GM18868 (cell line): ENCODE measurements around the gene RNF112.
"Not testable (repeated sequence)": the region's sequence is repeated elsewhere in the genome, so short reads cannot be mapped to it uniquely, and the experiment has no call there.

ENCODE experiments used
- ATAC-seq: cut with Tn5 transposase; IDR thresholded peaks from one replicate; pipeline ENCODE4 v1.9.1; 2021; ENCODE audit warnings: mild to moderate bottlenecking, moderate library complexity; ENCODE audit not compliant: unreplicated experiment

RNF112 gene

GRCh38 chr17:19410091-19410490, 941 bp upstream of the RNF112 start:
- no peak for ATAC-seq

- ATAC-seq: no peak
Observed at GRCh38 chr17:19411631-19412030, 599 bp downstream of the RNF112 start.

GRCh38 chr17:19412510-19412909, 1.5 kb downstream of the RNF112 start:
- ATAC-seq: no peak

- no peak for ATAC-seq
Observed at GRCh38 chr17:19412984-19413383, 2.0 kb downstream of the RNF112 start.

- ATAC-seq: no peak
Observed at GRCh38 chr17:19413761-19414160, 2.7 kb downstream of the RNF112 start.

GRCh38 chr17:19414396-19415280, 3.6 kb downstream of the RNF112 start:
- ATAC-seq: no peak

GRCh38 chr17:19415311-19415710, 4.3 kb downstream of the RNF112 start:
- no peak for ATAC-seq

- ATAC-seq: no peak
Observed at GRCh38 chr17:19415806-19416775, 5.1 kb downstream of the RNF112 start.

- ATAC-seq: no peak
Observed at GRCh38 chr17:19417611-19418010, 6.6 kb downstream of the RNF112 start.

- ATAC-seq: no peak
Observed at GRCh38 chr17:19418251-19418992, 7.4 kb downstream of the RNF112 start.

GRCh38 chr17:19421219-19421618, 10.2 kb downstream of the RNF112 start:
- no peak for ATAC-seq

- ATAC-seq: no peak
Observed at GRCh38 chr17:19421926-19422325, 10.9 kb downstream of the RNF112 start.

- no peak for ATAC-seq
Observed at GRCh38 chr17:19424934-19425868, 14.2 kb downstream of the RNF112 start.

- ATAC-seq: no peak
Observed at GRCh38 chr17:19426631-19427030, 15.6 kb downstream of the RNF112 start.

GRCh38 chr17:19431691-19432090, 20.7 kb downstream of the RNF112 start:
- no peak for ATAC-seq

- ATAC-seq: no peak
Observed at GRCh38 chr17:19433255-19433654, 22.2 kb downstream of the RNF112 start.

GRCh38 chr17:19433727-19434340, 22.8 kb downstream of the RNF112 start:
- ATAC-seq: no peak

- ATAC-seq: no peak
Observed at GRCh38 chr17:19440421-19440820, 29.4 kb downstream of the RNF112 start.

GRCh38 chr17:19441288-19441687, 30.3 kb downstream of the RNF112 start:
- not testable (repeated sequence) for ATAC-seq
